Neural progenitor cell (in vitro differentiated cells): ENCODE data around the gene SLC25A47.

Source experiments
- CTCF ChIP-seq: fragments of 200-600 bp; sonication (generic); IDR thresholded peaks from 2 replicates; pipeline ENCODE4 v1.5.1; 2017; ENCODE audit warnings: antibody characterized with exemption, mild to moderate bottlenecking
- EZH2 ChIP-seq: fragments of 200-600 bp; sonication (generic); IDR thresholded peaks from 2 replicates; pipeline ENCODE4 v1.6.1; 2017; ENCODE audit warnings: antibody characterized with exemption, mild to moderate bottlenecking, moderate library complexity
- EZH2phosphoT487 ChIP-seq: fragments of 200-600 bp; sonication (generic); IDR thresholded peaks from 2 replicates; pipeline ENCODE4 v1.6.1; 2017; ENCODE audit warnings: antibody characterized with exemption

GRCh38 chr14:100332071-100332639 lies 9.0 kb downstream of the SLC25A47 start:
- TF ChIP-seq CTCF = no peak
- no peak for TF ChIP-seq EZH2
- no peak for TF ChIP-seq EZH2phosphoT487
